ENCODE data around the gene CPN1. TPM values are rescaled to one million over a fixed set of nuclear protein-coding genes. Genes with fewer than 3 reads are reported as not detected.

The CPN1 gene
- total and polyA plus RNA-seq, 9 of the 15 experiments (the other 6 are each of a cell fraction or from before 2014, with no cell fraction given), result 0.15 to 0.17 TPM; not detected in 7

GRCh38 chr10:100009793-100010676 is 71.6 kb downstream of the CPN1 start, which contains the start of gene DNMBP:
Gene DNMBP (minus strand): TSS chr10:100009947. CDS start chr10:99972124, 37,823 bp downstream.
- Histone ChIP-seq H3K27me3 (ENCODE audit: control insufficient read depth in 2 of 2, insufficient read depth in 2 of 2, low read length in 2 of 2) (no peaks in the 10 kb centered on the region), H3K4me2 (ENCODE audit: insufficient read depth, low read length) (peak within 1 kb of the TSS; percentile 87), H2AFZ (ENCODE audit: low read depth, low read length) (peak within 1 kb of the TSS; percentile 91), H3K9me3 (replicated peaks; ENCODE audit: control insufficient read depth, insufficient read depth, low read depth, low read length) (no peaks in the 10 kb centered on the region), H3K27ac (ENCODE audit: extremely low read depth, low read depth, low read length) (peak within 1 kb of the TSS; percentile 40; the same call in 1 of the 3 replicates), H4K20me1 (replicated peaks; ENCODE audit: control insufficient read depth, insufficient read depth, low read length) (0 out of 2 replicates have a peak, but pooled peaks cover 7% of the 10 kb centered on the region), H3K36me3 (ENCODE audit: control insufficient read depth, insufficient read depth, low read length) (no peaks in the 10 kb centered on the region), H3K9me1 (ENCODE audit: control insufficient read depth, insufficient read depth, low read length) (no peaks in the 10 kb centered on the region), H3K79me2 (ENCODE audit: control insufficient read depth, insufficient read depth, low read length) (peaks cover 12% of the 10 kb centered on the region), H3K4me3 (peak within 1 kb of the TSS; percentile 59), H3K4me1 (replicated peaks in 1 of 2; ENCODE audit: control insufficient read depth in 2 of 2, insufficient read depth in 2 of 2, low read length in 2 of 2) (peaks cover 12 to 24% of the 10 kb centered on the region in 2 experiments; a peak in 4 of 5 replicates), H3K9ac (ENCODE audit: insufficient read depth in 1 of 2, low read depth in 2 of 2, low read length in 2 of 2) (peak within 1 kb of the TSS; percentile 58 to 93)
- in situ Hi-C loops (cut with MboI) (no loop called here), intact Hi-C loops (cut with micrococcal nuclease) (no loop called here)
- FAIRE-seq (peak; percentile 23), DNase-seq (ENCODE audit: extremely low read depth in 1 of 4, low spot score in 3 of 4) (peak; percentile 84 to 93 (median 91)), ATAC-seq (peak; percentile 96)
- no TSS peak for BruUV-seq (replicated peaks)
- CTCF ChIA-PET (ENCODE audit: low intra/inter-chr PET ratio), result interaction anchor here (0.6 to 1.2 kb wide), 3 partner anchors 37 to 528 kb away, joined by 3 read pairs; no protein-coding TSS in a partner anchor
- 13% methylated on average over 16 of the region's 86 CpGs for WGBS (ENCODE audit: insufficient coverage, low coverage, missing lambda C conversion rate)
- POLR2A ChIA-PET, result no interaction called here
- TF ChIP-seq ZNF23 (CRISPR knock-in tag; IDR thresholded peaks at IDR 0.05), result no peak
- TF ChIP-seq SMARCC2 (IDR thresholded peaks at IDR 0.05; ENCODE audit: low read depth), result no peak
- peak; percentile 78 for TF ChIP-seq GATAD2B (IDR thresholded peaks at IDR 0.05; ENCODE audit: borderline replicate concordance)
- TF ChIP-seq E2F3 (CRISPR knock-in tag; IDR thresholded peaks at IDR 0.05), result no peak
- TF ChIP-seq CREB1 (IDR thresholded peaks at IDR 0.05), result 0 out of 2 replicates have a peak, but pooled peaks have one; percentile 53
- TF ChIP-seq CREB1 (CRISPR knock-in tag; IDR thresholded peaks at IDR 0.05), result peak; percentile 55; the same call in 1 of the 2 replicates
- no peak for TF ChIP-seq BCL6 (CRISPR knock-in tag; IDR thresholded peaks at IDR 0.05)
- peak; percentile 14 to 63 for TF ChIP-seq E2F6 (IDR thresholded peaks at IDR 0.05; ENCODE audit: borderline replicate concordance in 1 of 2, extremely low read depth in 1 of 2, insufficient read depth in 1 of 2, insufficient read length in 1 of 2, low read depth in 1 of 2, low read length in 1 of 2, poor library complexity in 1 of 2, severe bottlenecking in 1 of 2)
- TF ChIP-seq CREB3L1 (IDR thresholded peaks at IDR 0.05; ENCODE audit: borderline replicate concordance, low read depth), result no peak
- TF ChIP-seq FOS (IDR thresholded peaks at IDR 0.05; ENCODE audit: extremely low read depth, insufficient read length), result no peak
- TF ChIP-seq ZC3H11A (IDR thresholded peaks at IDR 0.05; ENCODE audit: low read depth, low read length), result no peak
- TF ChIP-seq MNT (conservative IDR thresholded peaks at IDR 0.05), result no peak
- no peak for TF ChIP-seq NBN (IDR thresholded peaks at IDR 0.05; ENCODE audit: low read depth)
- TF ChIP-seq ELF1 (tag; IDR thresholded peaks at IDR 0.05), result peak; percentile 65; the same call in 1 of the 2 replicates
- TF ChIP-seq RBFOX2 (IDR thresholded peaks at IDR 0.05; ENCODE audit: low read depth, low read length), result peak; percentile 58
- TF ChIP-seq MCM5 (IDR thresholded peaks at IDR 0.05; ENCODE audit: low read depth), result no peak
- peak; percentile 18 to 63; a peak in 3 of 4 replicates for TF ChIP-seq RAD21 (CRISPR knock-in tag; conservative IDR thresholded peaks at IDR 0.05 in 1 of 2, IDR thresholded peaks at IDR 0.05 in 1 of 2)

All from K562 (cell line).